Stimulated activated effector memory CD8-positive, alpha-beta T cell treated with anti-CD3 and anti-CD28 coated beads, Interleukin-12 subunit alpha, Interleukin-12 subunit beta, amount 100 ng/mL, for 72 hours (primary cell): ENCODE results near the gene NHERF1.

Experiments
- ATAC-seq: fragments of 150-1000 bp; cut with Tn5 transposase; 2 replicates; pipeline ENCODE4 v1.10.0; 2021
- DNase-seq, 2 donors: peaks; one replicate each; pipeline ENCODE4 v3.0.0; 2021 to 2022; ENCODE audit warnings: low spot score in 2 of 2
- H3K27ac Mint-ChIP-seq: one replicate; pipeline ENCODE4 v1.8.0; 2022; ENCODE audit warnings: mild to moderate bottlenecking, mixed read lengths
- H3K36me3 Mint-ChIP-seq: one replicate; pipeline ENCODE4 v1.8.0; 2022; ENCODE audit warnings: mild to moderate bottlenecking, mixed read lengths
- H3K4me1 Mint-ChIP-seq: one replicate; pipeline ENCODE4 v1.8.0; 2022; ENCODE audit warnings: mixed read lengths
- H3K4me3 Mint-ChIP-seq: one replicate; pipeline ENCODE4 v1.8.0; 2022; ENCODE audit warnings: mild to moderate bottlenecking, mixed read lengths
- H3K9me3 Mint-ChIP-seq: one replicate; pipeline ENCODE4 v1.8.0; 2022; ENCODE audit warnings: mixed read lengths

The NHERF1 gene

GRCh38 chr17:74728702-74729075 is 19.7 kb upstream of the NHERF1 start:
- no peaks in the 10 kb centered on the region for H3K9me3 Mint-ChIP-seq
- no peak for ATAC-seq
- peaks cover 6% of the 10 kb centered on the region for H3K4me1 Mint-ChIP-seq
- DNase-seq: no peak
- no peak overlapping the region for H3K4me3 Mint-ChIP-seq
- H3K36me3 Mint-ChIP-seq: no peaks in the 10 kb centered on the region
- no peak overlapping the region for H3K27ac Mint-ChIP-seq

- H3K9me3 Mint-ChIP-seq: no peaks in the 10 kb centered on the region
- no peak for DNase-seq
- no peak overlapping the region for H3K27ac Mint-ChIP-seq
- no peaks in the 10 kb centered on the region for H3K4me1 Mint-ChIP-seq
- H3K4me3 Mint-ChIP-seq: no peak overlapping the region
- H3K36me3 Mint-ChIP-seq: no peaks in the 10 kb centered on the region
- ATAC-seq: no peak
Observed at GRCh38 chr17:74729368-74729767, 19.1 kb upstream of the NHERF1 start.

- no peaks in the 10 kb centered on the region for H3K9me3 Mint-ChIP-seq
- no peak overlapping the region for H3K4me3 Mint-ChIP-seq
- DNase-seq (no peak), ATAC-seq (no peak)
- no peak overlapping the region for H3K27ac Mint-ChIP-seq
- H3K36me3 Mint-ChIP-seq: no peaks in the 10 kb centered on the region
- H3K4me1 Mint-ChIP-seq: no peaks in the 10 kb centered on the region
Observed at GRCh38 chr17:74729866-74730265, 18.6 kb upstream of the NHERF1 start.

GRCh38 chr17:74730491-74731346 is 17.7 kb upstream of the NHERF1 start:
- Mint-ChIP-seq H3K4me1 (no peaks in the 10 kb centered on the region), H3K27ac (no peak overlapping the region), H3K4me3 (peak overlapping the region; percentile 12), H3K36me3 (no peaks in the 10 kb centered on the region), H3K9me3 (no peaks in the 10 kb centered on the region)
- ATAC-seq: peak; percentile 94
- DNase-seq: peak; percentile 61 to 84

- Mint-ChIP-seq H3K9me3 (no peaks in the 10 kb centered on the region), H3K27ac (no peak overlapping the region), H3K4me1 (peaks cover 3% of the 10 kb centered on the region), H3K4me3 (peak overlapping the region; percentile 12), H3K36me3 (no peaks in the 10 kb centered on the region)
- DNase-seq: no peak
- ATAC-seq: no peak
Observed at GRCh38 chr17:74731347-74731605, 17.2 kb upstream of the NHERF1 start.

- no peaks in the 10 kb centered on the region for H3K9me3 Mint-ChIP-seq
- H3K4me1 Mint-ChIP-seq: peaks cover 7% of the 10 kb centered on the region
- ATAC-seq: no peak
- no peak for DNase-seq
- H3K27ac Mint-ChIP-seq: no peak overlapping the region
- H3K4me3 Mint-ChIP-seq: no peak overlapping the region
- H3K36me3 Mint-ChIP-seq: no peaks in the 10 kb centered on the region
Observed at GRCh38 chr17:74732042-74732867, 16.2 kb upstream of the NHERF1 start.

GRCh38 chr17:74733365-74734122 is 14.9 kb upstream of the NHERF1 start:
- Mint-ChIP-seq H3K4me3 (no peak overlapping the region), H3K9me3 (no peaks in the 10 kb centered on the region), H3K27ac (no peak overlapping the region), H3K36me3 (no peaks in the 10 kb centered on the region), H3K4me1 (peaks cover 19% of the 10 kb centered on the region)
- no peak for DNase-seq
- no peak for ATAC-seq

- ATAC-seq (no peak), DNase-seq (no peak)
- Mint-ChIP-seq H3K4me3 (no peak overlapping the region), H3K4me1 (peaks cover 26% of the 10 kb centered on the region), H3K27ac (peak overlapping the region; percentile 41), H3K36me3 (no peaks in the 10 kb centered on the region), H3K9me3 (no peaks in the 10 kb centered on the region)
Observed at GRCh38 chr17:74734256-74734655, 14.2 kb upstream of the NHERF1 start.

- no peaks in the 10 kb centered on the region for H3K9me3 Mint-ChIP-seq
- peaks cover 49% of the 10 kb centered on the region for H3K4me1 Mint-ChIP-seq
- DNase-seq: peak; percentile 42 to 76
- H3K36me3 Mint-ChIP-seq: no peaks in the 10 kb centered on the region
- peak; percentile 32 for ATAC-seq
- H3K4me3 Mint-ChIP-seq: peak within 1 kb of the TSS; percentile 77
- H3K27ac Mint-ChIP-seq: peak within 1 kb of the TSS; percentile 68
Observed at GRCh38 chr17:74736513-74737298, 11.7 kb upstream of the NHERF1 start, which contains the start of gene RAB37. Gene RAB37, plus strand, starts transcription at chr17:74737256. Its CDS starts 17 bp downstream, at chr17:74737273.

GRCh38 chr17:74737299-74738050 is 11.0 kb upstream of the NHERF1 start:
- no peaks in the 10 kb centered on the region for H3K9me3 Mint-ChIP-seq
- peak; percentile 17 for ATAC-seq
- H3K4me3 Mint-ChIP-seq: peak overlapping the region; percentile 77
- peak in 1 of 2 donors; percentile 76 for DNase-seq
- no peaks in the 10 kb centered on the region for H3K36me3 Mint-ChIP-seq
- peak overlapping the region; percentile 68 for H3K27ac Mint-ChIP-seq
- peaks cover 57% of the 10 kb centered on the region for H3K4me1 Mint-ChIP-seq

- peaks cover 65% of the 10 kb centered on the region for H3K4me1 Mint-ChIP-seq
- peak; percentile 70 to 89 for DNase-seq
- H3K9me3 Mint-ChIP-seq: no peaks in the 10 kb centered on the region
- peak overlapping the region; percentile 68 for H3K27ac Mint-ChIP-seq
- no peaks in the 10 kb centered on the region for H3K36me3 Mint-ChIP-seq
- peak; percentile 93 for ATAC-seq
- H3K4me3 Mint-ChIP-seq: peak overlapping the region; percentile 77
Observed at GRCh38 chr17:74738051-74738996, 10.1 kb upstream of the NHERF1 start.

- peaks cover 75% of the 10 kb centered on the region for H3K4me1 Mint-ChIP-seq
- peak overlapping the region; percentile 77 for H3K4me3 Mint-ChIP-seq
- H3K9me3 Mint-ChIP-seq: no peaks in the 10 kb centered on the region
- H3K36me3 Mint-ChIP-seq: no peaks in the 10 kb centered on the region
- H3K27ac Mint-ChIP-seq: peak overlapping the region; percentile 68
- DNase-seq (no peak), ATAC-seq (no peak)
Observed at GRCh38 chr17:74739227-74739831, 9.1 kb upstream of the NHERF1 start.

- peak overlapping the region; percentile 89 for H3K27ac Mint-ChIP-seq
- ATAC-seq (no peak), DNase-seq (no peak)
- no peaks in the 10 kb centered on the region for H3K9me3 Mint-ChIP-seq
- peaks cover 82% of the 10 kb centered on the region for H3K4me1 Mint-ChIP-seq
- no peaks in the 10 kb centered on the region for H3K36me3 Mint-ChIP-seq
- H3K4me3 Mint-ChIP-seq: no peak overlapping the region
Observed at GRCh38 chr17:74740173-74740572, 8.3 kb upstream of the NHERF1 start.
